HG02885 (cell line): ENCODE data around the gene PSD.

Experiments
- ATAC-seq: cut with Tn5 transposase; IDR thresholded peaks from one replicate; pipeline ENCODE4 v1.9.1; 2021; ENCODE audit warnings: mild to moderate bottlenecking; ENCODE audit not compliant: unreplicated experiment, poor library complexity

The PSD gene

DNA sequence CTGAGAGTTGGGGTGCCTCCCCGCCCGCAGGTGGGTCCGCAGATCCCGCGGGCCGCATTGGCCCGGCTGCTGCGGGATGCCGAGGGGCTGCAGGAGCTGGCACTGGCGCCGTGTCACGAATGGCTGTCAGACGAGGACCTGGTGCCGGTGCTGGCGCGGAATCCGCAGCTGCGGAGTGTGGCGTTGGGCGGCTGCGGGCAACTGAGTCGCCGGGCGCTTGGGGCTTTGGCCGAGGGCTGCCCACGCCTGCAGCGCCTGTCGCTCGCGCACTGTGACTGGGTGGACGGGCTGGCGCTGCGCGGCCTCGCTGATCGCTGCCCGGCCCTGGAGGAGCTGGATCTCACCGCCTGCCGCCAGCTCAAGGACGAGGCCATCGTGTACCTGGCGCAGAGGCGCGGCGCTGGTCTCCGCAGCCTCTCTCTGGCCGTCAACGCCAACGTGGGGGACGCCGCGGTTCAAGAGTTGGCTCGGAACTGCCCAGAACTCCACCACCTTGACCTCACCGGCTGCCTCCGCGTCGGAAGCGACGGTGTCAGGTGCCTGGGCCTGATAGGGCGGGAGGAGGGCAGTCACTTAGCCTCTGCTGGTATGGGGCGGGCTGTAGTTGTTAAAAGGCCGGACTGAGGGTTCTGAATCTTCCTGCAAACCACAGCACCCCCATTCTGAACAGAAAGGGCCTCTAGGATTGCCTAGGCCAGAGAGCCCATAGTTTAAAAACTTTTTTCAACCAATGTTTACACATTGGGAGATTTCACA lies 3.4 kb upstream of the PSD start:
- peak; percentile 0 for ATAC-seq

GRCh38 chr10:102421507-102421756 lies 2.8 kb upstream of the PSD start:
- no peak for ATAC-seq

DNA sequence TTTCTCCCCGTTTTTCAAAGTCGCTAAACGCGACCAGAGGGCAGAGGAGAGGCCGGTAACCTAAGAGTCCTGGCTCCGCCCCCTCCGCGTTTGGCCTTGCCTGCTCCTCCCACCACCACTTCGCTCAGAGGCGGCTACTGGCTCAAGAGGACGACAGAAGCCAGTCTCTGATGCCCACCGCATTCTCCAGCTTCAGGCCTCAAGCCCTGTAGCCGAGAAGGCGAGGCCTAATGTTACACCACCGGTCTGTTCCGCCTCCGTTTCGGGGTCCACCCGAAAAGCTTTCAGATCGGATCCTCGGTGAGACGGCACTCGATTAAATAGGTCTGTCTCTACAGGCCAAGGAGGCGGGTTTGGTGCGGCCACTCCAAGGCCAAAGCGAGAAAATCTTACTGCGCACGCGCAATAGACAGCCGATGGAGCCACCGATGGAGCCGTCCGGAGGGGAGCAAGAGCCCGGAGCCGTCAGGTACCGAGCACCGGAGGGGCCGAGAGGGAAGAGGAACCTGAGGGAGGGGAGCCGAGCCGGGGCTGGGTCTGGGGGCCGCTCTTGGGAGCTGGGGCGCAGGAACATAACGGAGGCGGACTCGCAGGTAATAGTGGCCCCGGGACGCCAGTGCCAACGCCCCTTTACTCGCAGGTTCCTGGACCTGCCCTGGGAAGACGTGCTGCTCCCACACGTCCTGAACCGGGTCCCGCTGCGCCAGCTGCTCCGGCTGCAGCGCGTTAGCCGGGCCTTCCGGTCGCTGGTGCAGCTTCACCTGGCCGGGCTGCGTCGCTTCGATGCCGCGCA lies 2.3 kb upstream of the PSD start, which contains the start of gene FBXL15:
Gene FBXL15, plus strand, starts transcription at position 123 of the 793 bp plus-strand sequence. Its CDS starts 294 bp downstream, at position 417.
- ATAC-seq, result peak; percentile 69

DNA sequence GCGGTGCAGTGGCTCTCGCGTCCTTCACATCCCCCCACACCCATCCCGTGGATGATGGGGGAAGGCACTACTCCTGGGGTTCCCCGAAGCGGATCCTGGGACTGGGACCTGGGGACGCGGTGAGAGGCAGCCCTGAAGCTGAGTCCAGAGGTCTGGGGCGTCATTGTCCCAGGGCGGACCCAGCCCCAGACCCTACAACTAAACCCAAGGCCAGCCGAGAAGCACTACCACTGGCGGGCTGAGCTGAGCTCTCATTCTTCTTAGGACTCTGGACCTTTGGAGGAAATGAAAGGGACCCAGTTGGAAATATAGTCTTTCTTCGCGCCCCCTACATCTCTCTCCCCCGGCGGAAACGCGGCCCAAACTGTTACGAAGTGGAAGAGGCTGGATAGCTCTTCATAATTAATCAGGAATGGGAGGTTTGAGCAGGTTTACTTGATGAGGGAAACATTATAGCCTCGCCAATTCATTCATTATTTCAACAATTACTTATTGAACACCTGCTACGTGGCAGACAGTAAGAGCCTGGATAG lies 1.7 kb upstream of the PSD start:
- no peak for ATAC-seq

- no peak for ATAC-seq
These were observed 940 bp upstream of the PSD start for GRCh38 chr10:102419269-102420180.

DNA sequence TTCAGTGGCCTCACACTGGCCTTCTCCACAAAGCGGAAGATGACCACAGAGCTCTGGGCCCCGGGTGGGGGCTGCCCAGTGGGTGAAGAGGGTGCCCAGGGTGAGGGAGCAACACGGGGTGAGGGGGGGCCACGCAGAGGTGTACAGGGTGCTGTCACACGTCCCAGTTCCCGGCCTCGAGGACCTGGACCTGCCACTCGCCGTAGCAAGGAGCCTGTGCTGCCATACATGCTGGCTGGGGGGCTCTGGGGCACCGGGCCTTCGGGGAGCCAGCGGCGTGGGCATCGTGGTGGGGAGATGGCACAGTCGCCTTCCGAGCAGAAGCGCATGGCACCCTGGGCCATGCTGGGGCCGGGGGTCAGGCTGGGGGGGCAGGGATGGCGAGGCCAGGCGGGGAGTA lies 1.9 kb downstream of the PSD start:
- no peak for ATAC-seq

- no peak for ATAC-seq
These were observed 2.3 kb downstream of the PSD start for GRCh38 chr10:102416283-102416682.

GRCh38 chr10:102414749-102415148 lies 3.8 kb downstream of the PSD start:
- ATAC-seq, result no peak

DNA sequence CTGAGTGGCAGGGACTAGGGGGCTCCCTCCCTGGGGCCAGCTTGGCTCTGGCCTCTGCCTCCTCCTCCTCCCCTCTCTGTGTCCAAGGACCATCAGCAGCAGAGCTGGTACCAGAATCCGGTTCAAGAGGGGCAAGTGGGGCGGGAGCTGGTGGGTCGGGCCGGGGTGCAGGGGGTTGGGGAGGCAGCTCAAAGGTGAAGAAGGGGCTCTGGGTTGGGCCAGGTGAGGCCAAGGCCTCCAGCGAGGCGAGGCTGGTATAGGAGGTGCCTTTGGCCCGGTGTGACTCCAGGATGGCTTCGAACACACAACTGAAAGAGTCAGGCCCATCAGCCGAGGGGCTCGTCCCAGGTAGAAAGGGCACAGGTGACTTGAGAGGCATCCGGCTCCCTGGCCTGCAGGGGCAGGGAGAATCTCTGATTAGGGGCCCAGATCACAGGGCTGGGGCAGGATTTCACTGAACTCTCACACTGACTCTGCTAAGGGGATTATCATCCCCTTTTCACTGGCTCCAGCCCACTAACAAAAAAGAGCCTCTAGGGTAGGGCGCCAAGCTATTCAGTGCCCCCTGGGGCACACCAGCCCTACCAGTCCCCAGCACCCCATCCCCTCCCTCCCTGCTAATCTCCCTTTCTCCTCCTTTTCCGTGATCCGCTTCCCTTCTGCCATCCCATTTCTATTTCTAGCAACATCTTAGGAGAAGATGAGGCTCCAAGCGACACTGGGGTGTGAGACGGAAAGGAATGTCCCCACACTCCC lies 4.6 kb downstream of the PSD start:
- no peak for ATAC-seq

GRCh38 chr10:102413053-102413705 lies 5.4 kb downstream of the PSD start:
- ATAC-seq, result no peak

- no peak for ATAC-seq
These were observed 6.3 kb downstream of the PSD start for GRCh38 chr10:102412293-102412692.

DNA sequence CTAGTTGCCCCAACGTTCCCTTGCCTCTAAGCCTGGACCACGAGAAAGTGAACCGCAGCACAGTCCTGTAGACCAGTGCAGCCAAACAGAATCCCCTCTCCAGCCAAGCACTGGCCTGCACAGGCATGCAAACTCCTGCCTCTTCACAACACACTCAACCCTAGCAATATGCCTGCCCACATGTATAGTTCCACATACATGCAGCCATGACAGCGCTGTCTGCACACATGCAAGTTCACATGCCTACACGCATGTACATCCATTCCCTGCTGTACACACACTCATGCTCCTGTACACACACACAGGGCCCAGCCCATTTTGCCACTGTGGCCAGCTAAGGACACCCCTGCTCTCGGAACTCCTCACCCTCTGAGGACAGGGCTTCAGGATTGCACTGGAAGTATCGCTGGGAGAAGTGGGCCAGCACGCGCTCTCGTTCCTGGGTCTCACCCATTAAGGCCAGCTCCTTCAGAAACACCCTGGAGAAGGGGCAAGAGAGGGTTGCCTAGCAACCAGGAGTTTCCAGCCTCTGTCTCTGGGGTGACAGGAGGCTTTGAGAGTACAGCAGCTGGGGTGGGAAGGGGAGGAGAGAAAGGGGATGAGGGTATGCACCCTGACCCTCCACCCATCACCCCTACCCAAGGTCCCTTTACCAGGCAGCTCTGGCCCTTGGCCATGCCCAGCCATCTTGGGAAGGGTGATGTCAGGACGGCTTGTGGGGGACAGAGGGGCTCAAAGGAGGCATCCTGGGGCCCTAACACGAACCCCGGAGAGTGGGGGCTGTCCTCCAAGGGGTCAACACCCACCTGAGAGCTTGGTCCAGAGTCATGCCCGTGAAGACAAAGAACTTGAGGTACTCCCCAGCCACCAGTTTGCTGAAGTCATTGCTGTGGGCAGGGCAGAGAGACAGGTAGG lies 7.0 kb downstream of the PSD start:
- no peak for ATAC-seq

DNA sequence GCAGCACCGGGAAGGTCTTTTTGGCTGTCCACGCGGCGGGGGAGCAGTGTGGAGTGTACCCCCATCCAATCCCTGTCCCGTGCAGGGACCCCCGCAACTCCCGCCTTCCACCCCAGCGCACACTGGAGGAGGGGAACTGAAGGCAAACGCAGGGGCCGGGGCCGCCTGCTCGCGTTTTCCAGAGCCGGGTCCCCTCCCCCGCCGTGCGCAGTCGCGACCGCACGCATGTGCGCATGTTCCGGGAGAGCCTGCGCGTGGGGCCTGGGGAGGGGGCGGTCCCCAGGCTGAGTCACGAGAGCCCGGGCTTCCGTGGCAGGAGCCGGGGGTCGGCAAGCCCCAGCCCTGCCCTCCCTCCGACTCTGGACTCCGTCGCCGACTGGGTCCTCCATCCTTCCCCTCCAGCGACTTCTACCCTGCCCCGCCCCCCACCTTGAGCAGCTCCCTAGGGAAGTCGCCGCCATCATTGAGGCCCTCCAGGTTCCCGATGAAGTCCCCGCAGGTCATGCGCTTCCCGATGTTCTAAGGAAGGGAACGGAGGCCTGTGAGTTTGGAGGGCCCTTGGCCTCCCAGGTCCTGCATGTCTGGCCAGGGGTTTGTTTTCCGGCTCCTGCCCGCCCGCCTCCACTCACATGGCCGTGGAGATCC lies 8.0 kb downstream of the PSD start:
- ATAC-seq, result no peak

GRCh38 chr10:102409604-102410428 lies 8.8 kb downstream of the PSD start:
- ATAC-seq, result no peak

DNA sequence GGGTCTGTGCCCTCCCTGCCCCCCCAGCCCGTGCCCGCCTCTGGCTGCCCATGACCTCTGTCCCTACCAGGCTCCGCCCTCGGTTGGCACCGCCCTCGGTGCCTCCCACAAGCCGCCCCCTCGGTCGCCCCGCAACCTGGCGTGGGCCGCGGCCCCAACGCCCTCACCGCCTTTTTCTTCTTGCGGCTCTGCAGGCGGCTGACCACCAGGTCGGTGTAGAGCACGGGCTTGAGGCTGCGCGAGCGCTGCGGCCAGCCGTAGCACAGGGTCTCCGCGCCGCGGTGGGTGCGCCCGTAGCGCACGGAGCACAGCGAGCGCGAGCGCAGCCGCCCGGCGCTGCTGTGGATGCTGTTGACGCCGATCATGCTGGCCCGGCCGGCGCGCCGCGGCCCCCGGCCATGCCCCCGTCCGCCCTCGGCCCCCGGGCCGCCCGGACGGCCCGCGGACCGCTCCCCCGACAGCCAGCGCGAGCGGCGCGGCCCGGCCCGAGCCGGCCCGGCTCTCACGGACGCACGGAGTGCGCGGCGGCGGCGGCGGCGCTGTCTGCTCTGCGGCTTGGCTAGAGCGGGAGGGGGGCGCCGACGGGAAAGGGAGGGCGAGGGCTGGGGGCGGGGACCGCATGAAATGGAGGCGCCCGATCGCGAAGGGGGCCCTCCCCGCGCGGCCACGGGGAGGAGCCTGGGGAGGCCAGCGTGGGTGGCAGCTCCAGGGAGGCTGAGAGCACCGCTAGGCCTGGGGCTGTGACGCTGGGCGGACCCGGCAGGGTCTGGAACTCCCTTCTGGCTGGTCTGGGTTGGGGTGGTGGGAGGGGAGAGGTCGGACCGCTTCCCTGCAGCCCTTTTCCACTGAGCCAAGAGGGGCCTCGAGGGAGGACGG lies 9.6 kb downstream of the PSD start:
- ATAC-seq, result no peak

GRCh38 chr10:102408131-102408727 lies 10.4 kb downstream of the PSD start:
- ATAC-seq, result no peak
